Heart left ventricle (tissue), 16 donors: ENCODE measurements around the gene GMFB. TPM values are rescaled to one million over a fixed set of nuclear protein-coding genes. Genes with fewer than 3 reads are reported as not detected.

Experiments
- ATAC-seq, 4 donors: fragments of 200-7000 bp; cut with Tn5 transposase; one replicate each; pipeline ENCODE4 v1.9.1; 2020 to 2022; ENCODE audit warnings: moderate library complexity in 4 of 4, mild to moderate bottlenecking in 3 of 4, moderate number of reproducible peaks in 1 of 4
- DNase-seq, 5 donors: peaks; one replicate each; pipeline ENCODE4 v3.0.0-alpha.2; 2020
- H3K27ac ChIP-seq, 12 donors: fragments of 200-600 bp; sonication (generic) in 4 of 12; one replicate each; pipeline versions ENCODE4 v1.5.0 to v1.8.0; 2016 to 2022; ENCODE audit warnings: mild to moderate bottlenecking in 2 of 12
- H3K27me3 ChIP-seq, 9 donors: fragments of 200-600 bp; sonication (generic) in 2 of 9; one replicate each; pipeline versions ENCODE4 v1.5.1 to v1.8.0; 2016 to 2022; ENCODE audit warnings: mild to moderate bottlenecking in 3 of 9
- H3K36me3 ChIP-seq, 9 donors: fragments of 200-600 bp; sonication (generic) in 2 of 9; one replicate each; pipeline versions ENCODE4 v1.5.0 to v1.8.0; 2018 to 2022; ENCODE audit warnings: mild to moderate bottlenecking in 2 of 9
- H3K4me1 ChIP-seq, 12 donors: fragments of 200-600 bp; sonication (generic) in 4 of 12; one replicate each; pipeline versions ENCODE4 v1.5.0 to v1.8.0; 2016 to 2022; ENCODE audit warnings: mild to moderate bottlenecking in 3 of 12
- H3K4me3 ChIP-seq, 12 donors: fragments of 200-600 bp; sonication (generic) in 4 of 12; one replicate each; pipeline versions ENCODE4 v1.5.0 to v1.8.0; 2017 to 2022; ENCODE audit warnings: mild to moderate bottlenecking in 9 of 12, moderate library complexity in 4 of 12
- H3K9me3 ChIP-seq, 12 donors: fragments of 200-600 bp; sonication (generic) in 4 of 12; one replicate each; pipeline versions ENCODE4 v1.5.0 to v1.8.0; 2016 to 2022; ENCODE audit warnings: mild to moderate bottlenecking in 1 of 12
- POLR2A ChIP-seq, 2 donors: fragments of 450-650 bp; IDR thresholded peaks; one replicate each; pipeline ENCODE4 v1.6.1; 2017; ENCODE audit warnings: antibody characterized with exemption in 2 of 2, mild to moderate bottlenecking in 2 of 2, moderate library complexity in 2 of 2
- WGBS, 4 donors: extraction: QIAGEN DNeasy Blood & Tissue Kit in 2 of 4; methylation state at CpG; one replicate each; pipeline versions ENCODE4 v1.1.5 to v1.1.7; 2013 to 2018; 5-methylcytosine and 5-hydroxymethylcytosine counted together
- intact Hi-C, 10 donors: fragments of 100-400 bp; cut with DNase I; formaldehyde crosslinking; loops; one replicate each; pipeline versions ENCODE4 v1.11.1 to v1.14.2; 2022
- polyA plus RNA-seq, 2 donors: library from polyadenylated mRNA; stranded (reverse); fragments of 200-250 nt; gene quantifications; one replicate each; pipeline ENCODE4 v1.2.3, GENCODE V29; 2013
- total RNA-seq, 9 donors: library from RNA; depleted of rRNA in 2 of 9; stranded (reverse); fragments of >200 nt in 2 of 9; fragmentation: NEBNext Ultra II Directional in 3 of 9; extraction: Animal tissue kit (Norgen Biotek cat#: 25700) in 3 of 9; gene quantifications; one replicate each; pipeline versions ENCODE4 v1.1.0 to v1.2.4, GENCODE V29; 2016 to 2023
- TF ChIP-seq, protein P1 (sequence below), 12 donors: fragments of 200-600 bp; sonication (generic) in 4 of 12; IDR thresholded peaks; one replicate each; pipeline versions ENCODE4 v1.5.0 to v1.8.0; 2018 to 2022; ENCODE audit warnings: antibody characterized with exemption in 12 of 12, mild to moderate bottlenecking in 5 of 12
- donor health status: ischemic (EF 13 %, LVEDD 7.1; RV severe dilation, severe dysfunction).
- donor health status: healthy with polysubstance abuse.
- donor health status: DM: no; HTN: yes; CAD: no.
- donor health status: DM: no; HTN: no; CAD: no.
- donor health status: ischemic (EF 25% LVEDD 6.9; RV normal size, moderate dysfunction).
- donor health status: ischemic (EF 25% LVEDD 5.7; RV mildly dilated, moderate dysfunction).
- donor health status: healthy.
- donor health status: DM: yes; HTN: yes; CAD: no.
- donor health status: ischemic (EF 35%, LVEDD 5.7; RV mildly dilated, moderate dysfunction).
- donor health status: nonischemic (EF 11% LVEDD 7.7; RV severe dilation, severe dysfunction).
- donor health status: DM: yes; HTN: yes; CAD: no.
- donor health status: PGD.
- donor health status: ischemic (EF 29% LVEDD 5.4; RV normal size, mild dysfunction).
- donor health status: nonischemic (EF 23%, LVEDD 6.1; RV moderate dilation, normal function).

The GMFB gene
- total and polyA plus RNA-seq, 11 donors = 5.0 to 35.8 (median 26.0) TPM

DNA sequence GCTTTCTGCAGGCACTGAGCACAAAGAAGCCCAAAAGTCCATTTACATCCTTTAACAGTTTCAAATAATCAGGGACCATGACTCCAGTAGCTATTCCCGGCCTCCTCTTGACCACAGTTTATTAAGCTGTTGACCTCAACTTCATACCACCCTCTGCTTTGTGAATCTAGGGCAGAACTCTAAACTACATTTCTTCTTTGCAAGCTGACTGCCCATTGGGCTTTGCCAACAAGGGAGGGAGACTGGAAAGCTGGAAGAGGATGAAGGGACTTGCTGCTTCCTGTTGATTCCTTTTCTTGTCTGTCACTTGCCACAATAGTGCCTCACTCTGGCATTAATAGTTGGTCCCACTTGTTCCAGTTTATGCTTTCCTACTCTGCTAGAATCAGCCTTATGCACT lies 23.6 kb upstream of the GMFB start:
- intact Hi-C loops = no loop called here
- 29 to 77% (median 64%) methylated on average over 1 of the region's 1 CpG for WGBS, 4 donors
- no peaks in the 10 kb centered on the region for H3K27me3 ChIP-seq
- no peak for TF ChIP-seq POLR2A (IDR thresholded peaks at IDR 0.05)
- TF ChIP-seq, protein P1, sequence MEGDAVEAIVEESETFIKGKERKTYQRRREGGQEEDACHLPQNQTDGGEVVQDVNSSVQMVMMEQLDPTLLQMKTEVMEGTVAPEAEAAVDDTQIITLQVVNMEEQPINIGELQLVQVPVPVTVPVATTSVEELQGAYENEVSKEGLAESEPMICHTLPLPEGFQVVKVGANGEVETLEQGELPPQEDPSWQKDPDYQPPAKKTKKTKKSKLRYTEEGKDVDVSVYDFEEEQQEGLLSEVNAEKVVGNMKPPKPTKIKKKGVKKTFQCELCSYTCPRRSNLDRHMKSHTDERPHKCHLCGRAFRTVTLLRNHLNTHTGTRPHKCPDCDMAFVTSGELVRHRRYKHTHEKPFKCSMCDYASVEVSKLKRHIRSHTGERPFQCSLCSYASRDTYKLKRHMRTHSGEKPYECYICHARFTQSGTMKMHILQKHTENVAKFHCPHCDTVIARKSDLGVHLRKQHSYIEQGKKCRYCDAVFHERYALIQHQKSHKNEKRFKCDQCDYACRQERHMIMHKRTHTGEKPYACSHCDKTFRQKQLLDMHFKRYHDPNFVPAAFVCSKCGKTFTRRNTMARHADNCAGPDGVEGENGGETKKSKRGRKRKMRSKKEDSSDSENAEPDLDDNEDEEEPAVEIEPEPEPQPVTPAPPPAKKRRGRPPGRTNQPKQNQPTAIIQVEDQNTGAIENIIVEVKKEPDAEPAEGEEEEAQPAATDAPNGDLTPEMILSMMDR (IDR thresholded peaks at IDR 0.05) = no peak
- no peak for DNase-seq
- peaks cover 0 to 44% (median 28%) of the 10 kb centered on the region in 12 donors for H3K4me1 ChIP-seq
- no peak overlapping the region for H3K27ac ChIP-seq
- peaks cover 0 to 17% (median 11%) of the 10 kb centered on the region in 12 donors for H3K9me3 ChIP-seq
- H3K4me3 ChIP-seq = no peak overlapping the region
- no peak for ATAC-seq
- H3K36me3 ChIP-seq = peaks cover 0 to 9% (median 0%) of the 10 kb centered on the region in 9 donors

DNA sequence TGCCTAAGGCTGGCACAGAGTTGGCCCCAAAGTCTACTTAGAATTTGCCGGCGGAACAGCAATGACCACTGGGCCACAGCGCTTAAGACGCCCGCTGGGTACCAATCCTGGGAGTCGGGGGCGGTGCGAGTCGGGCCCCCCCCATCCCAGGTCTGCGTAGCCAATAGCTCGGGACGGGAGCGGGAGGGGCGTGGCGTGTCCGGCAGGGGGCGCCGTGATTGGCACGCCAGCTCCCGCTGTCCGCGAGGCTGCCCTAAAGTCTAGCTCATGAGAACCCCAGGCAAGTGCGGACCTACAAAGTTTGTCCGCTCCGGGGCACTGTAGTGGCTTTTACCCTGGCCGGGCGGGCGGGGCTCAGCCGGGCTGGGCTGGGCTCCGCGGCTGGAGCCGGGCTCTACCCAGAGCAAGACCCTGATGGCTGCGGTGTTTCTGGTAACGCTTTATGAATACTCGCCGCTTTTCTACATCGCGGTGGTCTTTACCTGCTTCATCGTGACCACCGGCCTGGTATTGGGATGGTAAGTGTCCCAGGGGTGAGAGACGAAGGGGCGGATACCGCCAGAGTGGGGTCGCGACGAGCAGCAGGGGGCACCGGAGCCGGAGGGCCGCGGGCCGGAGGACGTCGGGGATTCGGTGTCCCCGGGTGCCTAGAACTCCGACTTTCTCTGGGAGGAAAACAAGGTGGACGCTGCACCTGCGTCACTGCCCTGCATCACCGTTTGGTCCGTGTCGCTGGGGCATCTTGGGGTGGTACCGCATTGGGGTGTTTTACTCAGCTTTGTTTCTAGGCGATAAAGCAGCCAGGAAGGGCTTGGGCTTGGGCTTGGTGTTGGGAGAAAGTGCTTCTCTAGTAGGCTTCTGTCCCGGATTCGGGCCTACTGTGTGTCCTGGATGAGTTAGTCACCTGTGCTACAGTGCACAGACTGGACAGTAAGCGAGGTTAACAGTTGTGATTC lies 21.0 kb upstream of the GMFB start, which contains the start of gene CGRRF1:
TSS of gene CGRRF1 (plus strand) at position 361 of the 956 bp plus-strand sequence. CDS start at position 415, 54 bp downstream.
- Histone ChIP-seq H3K4me3 (peak within 1 kb of the TSS; percentile 66 to 99 (median 78)), H3K9me3 (peaks cover 0 to 3% (median 0%) of the 10 kb centered on the region in 12 donors), H3K36me3 (peaks cover 0 to under 1% (median 0%) of the 10 kb centered on the region in 9 donors), H3K27ac (peak within 1 kb of the TSS; percentile 45 to 92 (median 77)), H3K27me3 (no peaks in the 10 kb centered on the region), H3K4me1 (peaks cover 0 to 44% (median 28%) of the 10 kb centered on the region in 12 donors)
- intact Hi-C loops = loop anchor here in 2 of 10 donors (1.0 to 2.0 kb wide), 3 partner anchors 21 to 295 kb away; partner anchors contain the start of gene GMFB (in 1 of the 2)
- 0 to 1% (median 0%) methylated on average over 24 to 66 of the region's 66 CpGs for WGBS, 4 donors
- DNase-seq (peak; percentile 99 to 100 (median 99)), ATAC-seq (peak; percentile 99 to 100 (median 99))
- peak in 1 of 2 donors; percentile 71 for TF ChIP-seq POLR2A (IDR thresholded peaks at IDR 0.05)
- TF ChIP-seq, protein P1 (IDR thresholded peaks at IDR 0.05) = peak; percentile 70 to 95 (median 82)

DNA sequence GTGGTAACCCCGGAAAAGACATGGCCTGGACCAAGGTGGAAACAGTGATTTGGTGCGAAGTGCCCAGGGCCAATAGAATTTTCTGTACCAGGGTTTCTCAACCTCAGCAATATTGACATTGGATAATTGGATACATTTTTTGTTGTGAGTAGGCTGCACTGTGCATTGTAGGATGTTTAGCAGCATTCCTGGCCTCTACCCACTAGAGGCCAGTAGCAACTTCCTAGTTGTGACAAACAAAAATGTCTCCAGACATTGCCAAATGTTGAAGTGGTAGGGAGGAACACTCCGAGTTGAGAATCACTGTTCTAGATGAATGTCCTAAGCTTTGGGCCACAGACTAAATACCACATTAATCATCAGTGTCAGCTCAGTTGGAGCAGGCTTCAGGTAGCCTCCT lies 14.7 kb upstream of the GMFB start:
- peak in 3 of 4 donors; percentile 23 to 45 (median 27) for ATAC-seq
- intact Hi-C loops = no loop called here

More for the DNA sequence above, 14.7 kb upstream of the GMFB start:
- DNase-seq = no peak
- WGBS, 4 donors = 49 to 72% (median 67%) methylated on average over 3 of the region's 3 CpGs
- H3K9me3 ChIP-seq = no peaks in the 10 kb centered on the region
- no peak overlapping the region for H3K4me3 ChIP-seq
- peaks cover 0 to 29% (median 0%) of the 10 kb centered on the region in 12 donors for H3K4me1 ChIP-seq
- TF ChIP-seq, protein P1 (IDR thresholded peaks at IDR 0.05) = peak in 8 of 12 donors; percentile 12 to 46 (median 25)
- TF ChIP-seq POLR2A (IDR thresholded peaks at IDR 0.05) = no peak
- H3K27me3 ChIP-seq = no peaks in the 10 kb centered on the region
- no peaks in the 10 kb centered on the region for H3K36me3 ChIP-seq
- H3K27ac ChIP-seq = peak overlapping the region in 1 of 12 donors; percentile 67
